ENCODE measurements around the gene TATDN3. TPM values are rescaled to one million over a fixed set of nuclear protein-coding genes. Genes with fewer than 3 reads are reported as not detected.

Gene TATDN3
- total and polyA plus RNA-seq, 2 of the 8 experiments (the other 6 are each of a cell fraction or from before 2014, with no cell fraction given), result 6.9 to 19.4 TPM

GRCh38 chr1:212797681-212798080, 6.0 kb downstream of the TATDN3 start:
- H2AFZ ChIP-seq (ENCODE audit: low read length), result no peak overlapping the region
- no peak overlapping the region for H3K18ac ChIP-seq (ENCODE audit: extremely low read depth, low read length)
- no peak overlapping the region for H3K23ac ChIP-seq (ENCODE audit: insufficient read length)
- no peaks in the 10 kb centered on the region for H3K9me3 ChIP-seq (ENCODE audit: insufficient read depth in 2 of 2, low read depth in 1 of 2, low read length in 1 of 2)
- H3K56ac ChIP-seq (replicated peaks; ENCODE audit: insufficient read length, low read depth, low read length), result no peak overlapping the region
- FAIRE-seq, result no peak
- no peak overlapping the region for H4K91ac ChIP-seq (replicated peaks; ENCODE audit: insufficient read length, low read length)
- H3K4me1 ChIP-seq (replicated peaks in 1 of 4; ENCODE audit: control insufficient read depth in 3 of 4, insufficient read depth in 4 of 4, low read length in 3 of 4), result peaks cover 0 to 5% (median 0%) of the 10 kb centered on the region in 4 experiments; a peak in 2 of 7 replicates
- no peak for DNase-seq (ENCODE audit: low read depth in 1 of 2, low spot score in 2 of 2)
- no peak overlapping the region for H3K4me3 ChIP-seq (ENCODE audit: extremely low read depth in 1 of 4, insufficient read depth in 2 of 4, low read depth in 3 of 4, low read length in 4 of 4)
- ChIA-PET POLR2A (ENCODE audit: partially characterized antibody) (interaction anchor here (1.3 kb wide), 1 partner anchor 23 kb away, joined by 3 read pairs; no protein-coding TSS in a partner anchor), CTCF (ENCODE audit: partially characterized antibody) (interaction anchor here (1.6 kb wide), 1 partner anchor 66 kb away, joined by 4 read pairs; no protein-coding TSS in a partner anchor)
- H3K14ac ChIP-seq (ENCODE audit: insufficient read length), result no peak overlapping the region
- no peaks in the 10 kb centered on the region; the same call in 1 of the 2 replicates for H3K23me2 ChIP-seq (ENCODE audit: low read depth, low read length)
- H3K9ac ChIP-seq (replicated peaks in 1 of 4; ENCODE audit: extremely low read depth in 1 of 4, low read depth in 3 of 4, low read length in 3 of 4), result peak overlapping the region in 1 of 4 experiments; percentile 34; a peak in 1 of 7 replicates
- H3K36me3 ChIP-seq (ENCODE audit: control insufficient read depth in 2 of 4, insufficient read depth in 4 of 4, low read length in 3 of 4), result peaks cover 0 to 27% (median 8%) of the 10 kb centered on the region in 4 experiments; a peak in 4 of 8 replicates
- H4K5ac ChIP-seq (ENCODE audit: insufficient read length, low read depth, low read length), result no peak overlapping the region
- H3K27ac ChIP-seq (ENCODE audit: low read depth, low read length), result no peak overlapping the region
- H3K79me2 ChIP-seq (ENCODE audit: control insufficient read depth in 1 of 2, insufficient read depth in 2 of 2, low read length in 2 of 2), result no peaks in the 10 kb centered on the region
- H3K27me3 ChIP-seq (replicated peaks in 1 of 4; ENCODE audit: control insufficient read depth in 3 of 4, extremely low read depth in 1 of 4, insufficient read depth in 3 of 4, low read length in 3 of 4), result no peaks in the 10 kb centered on the region
- 95% methylated on average over 3 of the region's 3 CpGs; no CpG with 5 or more reads in 1 of the 2 experiments for WGBS, 2 experiments (ENCODE audit: extremely low coverage in 1 of 2, insufficient coverage in 1 of 2, insufficient read length in 1 of 2, insufficient replicate concordance in 2 of 2, low coverage in 1 of 2, low lambda C conversion rate in 2 of 2, missing lambda C conversion rate in 1 of 2)
- H2BK12ac ChIP-seq (ENCODE audit: low read depth, low read length), result no peak overlapping the region
- no peak overlapping the region for H3K4ac ChIP-seq (replicated peaks; ENCODE audit: insufficient read length, low read depth, low read length)
- no peak overlapping the region for H3K4me2 ChIP-seq (ENCODE audit: insufficient read depth in 1 of 2, low read depth in 2 of 2, low read length in 2 of 2)
- no peak overlapping the region for H2BK120ac ChIP-seq (replicated peaks; ENCODE audit: low read depth, low read length)
- H4K20me1 ChIP-seq (replicated peaks in 1 of 2; ENCODE audit: control insufficient read depth in 1 of 2, insufficient read depth in 2 of 2, low read length in 2 of 2), result no peaks in the 10 kb centered on the region
- no peak overlapping the region for H2BK5ac ChIP-seq (ENCODE audit: low read depth, low read length)
- no peak overlapping the region for H2BK15ac ChIP-seq (ENCODE audit: low read length)
- H3K79me1 ChIP-seq (ENCODE audit: low read depth, low read length), result no peaks in the 10 kb centered on the region
- H2AK5ac ChIP-seq (ENCODE audit: low read depth, low read length), result no peak overlapping the region
- H4K8ac ChIP-seq (ENCODE audit: extremely low read depth, insufficient read depth, low read length), result no peak overlapping the region
- TF ChIP-seq CBX5 (IDR thresholded peaks at IDR 0.05; ENCODE audit: low read depth, low read length) (no peak), BRCA1 (IDR thresholded peaks at IDR 0.05; ENCODE audit: low read depth, low read length) (no peak), CEBPB (IDR thresholded peaks at IDR 0.05; ENCODE audit: low read depth, low read length) (no peak), RNF2 (IDR thresholded peaks at IDR 0.05; ENCODE audit: borderline replicate concordance, low read depth, low read length, missing control alignments, poor library complexity, severe bottlenecking) (no peak)
- no peak overlapping the region for H2BK20ac ChIP-seq (ENCODE audit: low read length)
